CD4-positive, alpha-beta memory T cell (primary cell): ENCODE data around the gene TCF7L1. TPM values are rescaled to one million over a fixed set of nuclear protein-coding genes. Genes with fewer than 3 reads are reported as not detected.
A peak's percentile ranks its signal among the peaks of the same experiment; 100 is the strongest.
"Not testable (repeated sequence)": the region's sequence is repeated elsewhere in the genome, so short reads cannot be mapped to it uniquely, and the experiment has no call there.

Experiments
- CTCF ChIA-PET: fragments of 350-600 bp; sonication (Branson Sonifier 250); formaldehyde crosslinking; loops from one replicate; lab custom pipeline; 2021; ENCODE audit warnings: inconsistent platforms; ENCODE audit not compliant: partially characterized antibody; lab: Charles Lee
- POLR2A ChIA-PET: fragments of 350-600 bp; sonication (Branson Sonifier 250); formaldehyde crosslinking; loops from one replicate; lab custom pipeline; 2021; ENCODE audit not compliant: partially characterized antibody; lab: Charles Lee
- DNase-seq, 5 donors: peaks; one replicate each; pipeline versions ENCODE4 v3.0.0 to v3.0.0-alpha.2; 2020 to 2022; ENCODE audit warnings: mixed read lengths in 1 of 5
- H3K27ac ChIP-seq: one replicate; pipeline ENCODE4 v1.7.0; 2013; ENCODE audit warnings: low read depth, low read length
- H3K27me3 ChIP-seq: 2 replicates; pipeline ENCODE4 v1.7.0; 2013; ENCODE audit warnings: mild to moderate bottlenecking, low read length, moderate library complexity; ENCODE audit not compliant: insufficient read depth
- H3K36me3 ChIP-seq: 2 replicates; pipeline ENCODE4 v1.7.0; 2013; ENCODE audit warnings: mild to moderate bottlenecking, low read length, moderate library complexity; ENCODE audit not compliant: insufficient read depth
- H3K4me1 ChIP-seq: 2 replicates; pipeline ENCODE4 v1.7.0; 2013; ENCODE audit warnings: mild to moderate bottlenecking, low read length, moderate library complexity; ENCODE audit not compliant: insufficient read depth
- H3K4me3 ChIP-seq, 2 donors: one replicate each; pipeline ENCODE4 v1.7.0; 2013; ENCODE audit warnings: low read length in 2 of 2, mild to moderate bottlenecking in 1 of 2
- H3K9me3 ChIP-seq, 2 donors: one replicate each; pipeline ENCODE4 v1.7.0; 2013; ENCODE audit warnings: low read length in 2 of 2, control low read depth in 1 of 2; ENCODE audit not compliant: control insufficient read depth in 1 of 2
- H3K27ac Mint-ChIP-seq, 7 donors: one replicate each; pipeline ENCODE4 v1.8.0; 2020 to 2021; ENCODE audit warnings: mixed read lengths in 7 of 7, mild to moderate bottlenecking in 6 of 7, inconsistent platforms in 3 of 7, moderate library complexity in 3 of 7
- H3K27me3 Mint-ChIP-seq, 2 donors: one replicate each; pipeline ENCODE4 v1.8.0; 2020 to 2021; ENCODE audit warnings: mixed read lengths in 2 of 2
- H3K36me3 Mint-ChIP-seq, 2 donors: one replicate each; pipeline ENCODE4 v1.8.0; 2020 to 2021; ENCODE audit warnings: mixed read lengths in 2 of 2, inconsistent platforms in 1 of 2, mild to moderate bottlenecking in 1 of 2
- H3K4me1 Mint-ChIP-seq, 4 donors: one replicate each; pipeline ENCODE4 v1.8.0; 2020 to 2021; ENCODE audit warnings: mixed read lengths in 4 of 4, mild to moderate bottlenecking in 1 of 4
- H3K4me3 Mint-ChIP-seq, 8 donors: one replicate each; pipeline ENCODE4 v1.8.0; 2020 to 2021; ENCODE audit warnings: mixed read lengths in 8 of 8, mild to moderate bottlenecking in 7 of 8, moderate library complexity in 6 of 8, inconsistent platforms in 3 of 8
- H3K9me3 Mint-ChIP-seq, 8 donors: one replicate each; pipeline ENCODE4 v1.8.0; 2020 to 2021; ENCODE audit warnings: mixed read lengths in 8 of 8, mild to moderate bottlenecking in 5 of 8, inconsistent platforms in 3 of 8, moderate library complexity in 1 of 8
- intact Hi-C: fragments of 100-400 bp; cut with micrococcal nuclease; formaldehyde crosslinking; loops from one replicate; pipeline ENCODE4 v1.15.1; 2023
- polyA plus RNA-seq, 2 donors: library from polyadenylated mRNA; unstranded; fragments of 300-500 nt; fragmentation: Illumina TruSeq; gene quantifications; one replicate each; pipeline ENCODE4 v1.2.3, GENCODE V29; 2021
- total RNA-seq, 2 experiments: library from RNA; stranded (reverse); gene quantifications; one replicate each; pipeline ENCODE4 v1.2.3, GENCODE V29; 2021

The TCF7L1 gene
- total and polyA plus RNA-seq, 4 experiments from 2014 or later: 0.06 TPM; not detected in 3

- Histone ChIP-seq H3K4me1 (no peaks in the 10 kb centered on the region), H3K27ac (no peak overlapping the region), H3K36me3 (peaks cover 7% of the 10 kb centered on the region), H3K27me3 (no peaks in the 10 kb centered on the region), H3K4me3 (no peak overlapping the region), H3K9me3 (no peaks in the 10 kb centered on the region)
- H3K27me3 Mint-ChIP-seq: no peaks in the 10 kb centered on the region
- POLR2A ChIA-PET: interaction anchor here (0.6 to 1.6 kb wide), 3 partner anchors 13 to 765 kb away, joined by 3 to 5 read pairs (median 3); partner anchors contain the start of genes ELMOD3, PTCD3 and RETSAT
- peaks cover 31 to 33% of the 10 kb centered on the region in 2 donors for H3K36me3 Mint-ChIP-seq
- CTCF ChIA-PET: interaction anchor here (0.8 kb wide), 1 partner anchor 10 kb away, joined by 3 read pairs; no protein-coding TSS in a partner anchor
- intact Hi-C loops: no loop called here
- no peaks in the 10 kb centered on the region for H3K9me3 Mint-ChIP-seq
- no peak overlapping the region for H3K4me3 Mint-ChIP-seq
- no peak for DNase-seq
- H3K27ac Mint-ChIP-seq: no peak overlapping the region
- peaks cover 0 to 1% (median 0%) of the 10 kb centered on the region in 4 donors for H3K4me1 Mint-ChIP-seq
Measured at GRCh38 chr2:85341269-85342029, 208.3 kb downstream of the TCF7L1 start.

GRCh38 chr2:85342156-85342555, 209.0 kb downstream of the TCF7L1 start:
- Histone ChIP-seq H3K9me3 (no peaks in the 10 kb centered on the region), H3K27me3 (no peaks in the 10 kb centered on the region), H3K4me1 (no peaks in the 10 kb centered on the region), H3K36me3 (peaks cover 12% of the 10 kb centered on the region), H3K4me3 (no peak overlapping the region), H3K27ac (no peak overlapping the region)
- Mint-ChIP-seq H3K4me1 (peaks cover 0 to 1% (median 0%) of the 10 kb centered on the region in 4 donors), H3K9me3 (no peaks in the 10 kb centered on the region), H3K36me3 (peaks cover 37 to 40% of the 10 kb centered on the region in 2 donors), H3K27me3 (no peaks in the 10 kb centered on the region), H3K4me3 (no peak overlapping the region), H3K27ac (peak overlapping the region in 1 of 7 donors; percentile 29)
- ChIA-PET CTCF (interaction anchor here (0.8 kb wide), 1 partner anchor 9 kb away, joined by 3 read pairs; no protein-coding TSS in a partner anchor), POLR2A (interaction anchor here (0.6 to 1.6 kb wide), 3 partner anchors 12 to 764 kb away, joined by 3 to 5 read pairs (median 3); partner anchors contain the start of genes ELMOD3, PTCD3 and RETSAT)
- intact Hi-C loops: no loop called here
- DNase-seq: no peak

GRCh38 chr2:85343207-85343895, 210.2 kb downstream of the TCF7L1 start:
- POLR2A ChIA-PET: interaction anchor here (1.6 kb wide), 1 partner anchor 11 kb away, joined by 5 read pairs; the partner anchor contains the start of genes ELMOD3 and RETSAT
- DNase-seq, intact Hi-C loops, H3K9me3 ChIP-seq, H3K4me3 Mint-ChIP-seq, H3K27me3 Mint-ChIP-seq, H3K27me3 ChIP-seq, CTCF ChIA-PET, H3K4me1 ChIP-seq, H3K4me1 Mint-ChIP-seq, H3K9me3 Mint-ChIP-seq, H3K4me3 ChIP-seq, H3K27ac ChIP-seq: not testable (repeated sequence)
- H3K36me3 ChIP-seq: peaks cover 12% of the 10 kb centered on the region
- H3K27ac Mint-ChIP-seq: peak overlapping the region in 1 of 7 donors; percentile 31
- H3K36me3 Mint-ChIP-seq: peaks cover 44 to 47% of the 10 kb centered on the region in 2 donors

GRCh38 chr2:85344356-85344954, 211.3 kb downstream of the TCF7L1 start:
- H3K27me3 ChIP-seq: no peaks in the 10 kb centered on the region
- H3K9me3 Mint-ChIP-seq: no peaks in the 10 kb centered on the region
- H3K4me3 ChIP-seq: no peak overlapping the region
- H3K27me3 Mint-ChIP-seq: no peaks in the 10 kb centered on the region
- H3K4me1 ChIP-seq: no peaks in the 10 kb centered on the region
- no peak overlapping the region for H3K27ac ChIP-seq
- ChIA-PET CTCF (no interaction called here), POLR2A (no interaction called here)
- H3K36me3 Mint-ChIP-seq: peaks cover 50% of the 10 kb centered on the region in 2 donors
- H3K27ac Mint-ChIP-seq: no peak overlapping the region
- no peak overlapping the region for H3K4me3 Mint-ChIP-seq
- DNase-seq: no peak
- H3K4me1 Mint-ChIP-seq: peaks cover 0 to 1% (median 0%) of the 10 kb centered on the region in 4 donors
- H3K36me3 ChIP-seq: peaks cover 17% of the 10 kb centered on the region
- no peaks in the 10 kb centered on the region for H3K9me3 ChIP-seq
- intact Hi-C loops: no loop called here

GRCh38 chr2:85347599-85347998, 214.4 kb downstream of the TCF7L1 start:
- ChIA-PET POLR2A (interaction anchor here (2.3 kb wide), 1 partner anchor 20 kb away, joined by 10 read pairs; the partner anchor contains the start of gene TGOLN2), CTCF (interaction anchor here (1.5 kb wide), 1 partner anchor 20 kb away, joined by 3 read pairs; the partner anchor contains the start of gene TGOLN2)
- Histone ChIP-seq H3K4me3 (no peak overlapping the region), H3K27me3 (no peaks in the 10 kb centered on the region), H3K36me3 (peaks cover 33% of the 10 kb centered on the region), H3K9me3 (no peaks in the 10 kb centered on the region), H3K4me1 (peaks cover 3% of the 10 kb centered on the region), H3K27ac (no peak overlapping the region)
- H3K27ac Mint-ChIP-seq: peak overlapping the region in 2 of 7 donors; percentile 46 to 69
- no peaks in the 10 kb centered on the region for H3K9me3 Mint-ChIP-seq
- peaks cover 60 to 69% of the 10 kb centered on the region in 2 donors for H3K36me3 Mint-ChIP-seq
- intact Hi-C loops: no loop called here
- no peak for DNase-seq
- peaks cover 2 to 14% (median 10%) of the 10 kb centered on the region in 4 donors for H3K4me1 Mint-ChIP-seq
- H3K4me3 Mint-ChIP-seq: no peak overlapping the region
- no peaks in the 10 kb centered on the region for H3K27me3 Mint-ChIP-seq

GRCh38 chr2:85353876-85354285, 220.7 kb downstream of the TCF7L1 start:
- CTCF ChIA-PET: interaction anchor here (0.6 to 2.6 kb wide), 6 partner anchors 8 to 233 kb away, joined by 3 to 12 read pairs (median 4); partner anchors contain the start of gene TGOLN2
- Histone ChIP-seq H3K27ac (peak overlapping the region; percentile 94), H3K9me3 (no peaks in the 10 kb centered on the region), H3K27me3 (no peaks in the 10 kb centered on the region), H3K4me1 (peaks cover 44% of the 10 kb centered on the region), H3K36me3 (peaks cover 27% of the 10 kb centered on the region), H3K4me3 (peak overlapping the region; percentile 50 to 81)
- Mint-ChIP-seq H3K9me3 (no peaks in the 10 kb centered on the region), H3K4me1 (peaks cover 26 to 71% (median 55%) of the 10 kb centered on the region in 4 donors), H3K36me3 (peaks cover 47 to 60% of the 10 kb centered on the region in 2 donors), H3K27me3 (no peaks in the 10 kb centered on the region), H3K4me3 (peak overlapping the region; percentile 97 to 100 (median 99)), H3K27ac (peak overlapping the region; percentile 94 to 100 (median 99))
- POLR2A ChIA-PET: interaction anchor here (1.0 to 10.9 kb wide), 21 partner anchors 8 to 1087 kb away, joined by 3 to 240 read pairs (median 6); partner anchors contain the start of genes KDM3A, MAT2A, RNF181 and SH2D6
- peak in 3 of 5 donors; percentile 3 to 52 (median 12) for DNase-seq
- intact Hi-C loops: loop anchor here (1.0 to 5.0 kb wide), 8 partner anchors 26 to 1088 kb away; partner anchors contain the start of genes KDM3A, SH2D6 and USP39
